H1 (cell line): ENCODE data around the gene STAT4.

Source experiments
- CEBPB ChIP-seq: IDR thresholded peaks from 2 replicates; pipeline ENCODE4 v1.6.1; 2012; ENCODE audit warnings: low read depth, low read length
- CTCF ChIP-seq, 3 experiments: IDR thresholded peaks; 1 replicate in 2 of 3; 2 replicates in 1 of 3; pipeline versions ENCODE4 v1.5.1 to v1.6.1; 2011; ENCODE audit warnings: low read length in 3 of 3, mild to moderate bottlenecking in 3 of 3, inconsistent platforms in 2 of 3, low read depth in 1 of 3, moderate library complexity in 1 of 3; ENCODE audit not compliant: insufficient read depth in 1 of 3; ENCODE audit errors: control extremely low read depth in 1 of 3
- EP300 ChIP-seq, 2 experiments: IDR thresholded peaks; 1 replicate in 1 of 2; 2 replicates in 1 of 2; pipeline ENCODE4 v1.6.1; 2011 to 2012; ENCODE audit warnings: low read depth in 2 of 2, low read length in 2 of 2, mild to moderate bottlenecking in 2 of 2, borderline replicate concordance in 1 of 2, inconsistent platforms in 1 of 2, moderate library complexity in 1 of 2
- EZH2 ChIP-seq: fragments of 200-600 bp; sonication (generic); IDR thresholded peaks from 2 replicates; pipeline ENCODE4 v1.7.1; 2012; ENCODE audit warnings: low read depth, mild to moderate bottlenecking, moderate library complexity, low read length, inconsistent platforms; ENCODE audit not compliant: severe bottlenecking
- GTF2F1 ChIP-seq: IDR thresholded peaks from 2 replicates; pipeline ENCODE4 v1.6.1; 2012; ENCODE audit warnings: low read depth, low read length, improper control_type of control experiment, borderline replicate concordance
- SAP30 ChIP-seq: fragments of 300-600 bp; sonication (generic); IDR thresholded peaks from 2 replicates; pipeline ENCODE4 v1.7.1; 2012; ENCODE audit warnings: low read length, moderate library complexity, mild to moderate bottlenecking, inconsistent platforms; ENCODE audit not compliant: insufficient read depth, insufficient replicate concordance
- YY1 ChIP-seq: IDR thresholded peaks from 2 replicates; pipeline ENCODE4 v1.6.1; 2011; ENCODE audit warnings: low read depth, mild to moderate bottlenecking, low read length
- ZNF274 ChIP-seq: IDR thresholded peaks from 2 replicates; pipeline ENCODE4 v1.7.0; 2012; ENCODE audit warnings: low read length, borderline replicate concordance; ENCODE audit errors: extremely low read depth

- TF ChIP-seq CTCF (IDR thresholded peaks at IDR 0.05; ENCODE audit: control extremely low read depth in 1 of 3, insufficient read depth in 1 of 3, low read depth in 1 of 3, low read length in 3 of 3) (no peak), YY1 (no peak), EP300 (IDR thresholded peaks at IDR 0.05; ENCODE audit: borderline replicate concordance in 1 of 2, low read depth in 2 of 2, low read length in 2 of 2) (no peak), GTF2F1 (no peak), EZH2 (no peak), ZNF274 (no peak), CEBPB (no peak), SAP30 (no peak)
Measured at GRCh38 chr2:191056228-191056627, 94.6 kb downstream of the STAT4 start.
